Umbilical cord (tissue), 2 donors: Measurements from ENCODE around the gene RNF181. TPM values are rescaled to one million over a fixed set of nuclear protein-coding genes. Genes with fewer than 3 reads are reported as not detected.
"Not testable (repeated sequence)": the region's sequence is repeated elsewhere in the genome, so short reads cannot be mapped to it uniquely, and the experiment has no call there.

Experiments used
- DNase-seq: peaks from one replicate; pipeline ENCODE4 v3.0.0-alpha.2; 2015; ENCODE audit warnings: low spot score
- total RNA-seq: library from RNA; depleted of rRNA; stranded (reverse); fragments of >200 nt; gene quantifications from one replicate; pipeline ENCODE4 v1.2.3, GENCODE V29; 2014; ENCODE audit warnings: low replicate concordance; ENCODE audit not compliant: insufficient read depth

RNF181 gene
- total RNA-seq, 1 donor from 2014 or later = 76.3 TPM

DNA sequence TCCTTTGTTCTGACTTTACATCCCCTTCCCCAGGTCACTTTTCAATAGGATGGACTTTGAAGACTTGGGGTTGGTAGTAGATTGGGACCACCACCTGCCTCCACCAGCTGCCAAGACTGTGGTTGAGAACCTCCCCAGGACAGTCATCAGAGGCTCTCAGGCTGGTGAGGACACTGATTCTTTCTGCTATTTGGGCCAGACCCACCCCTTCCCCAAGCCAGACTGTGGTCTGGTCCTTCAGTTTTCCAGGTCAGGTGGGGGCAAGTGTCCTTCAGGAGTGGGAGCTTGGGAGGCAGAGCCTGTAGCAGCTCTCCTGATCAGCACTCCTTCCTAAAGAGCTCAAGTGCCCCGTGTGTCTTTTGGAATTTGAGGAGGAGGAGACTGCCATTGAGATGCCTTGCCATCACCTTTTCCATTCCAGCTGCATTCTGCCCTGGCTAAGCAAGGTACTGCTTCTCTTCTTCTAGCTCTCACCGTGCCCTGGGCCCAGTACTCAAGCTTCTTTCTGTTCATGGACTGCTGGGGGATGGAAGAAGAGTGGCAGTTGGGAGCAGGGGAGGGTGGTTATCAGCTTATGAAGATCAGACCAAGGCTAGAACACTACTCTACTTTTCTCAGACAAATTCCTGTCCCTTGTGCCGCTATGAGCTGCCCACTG is 1.1 kb downstream of the RNF181 start:
- DNase-seq = no peak

DNA sequence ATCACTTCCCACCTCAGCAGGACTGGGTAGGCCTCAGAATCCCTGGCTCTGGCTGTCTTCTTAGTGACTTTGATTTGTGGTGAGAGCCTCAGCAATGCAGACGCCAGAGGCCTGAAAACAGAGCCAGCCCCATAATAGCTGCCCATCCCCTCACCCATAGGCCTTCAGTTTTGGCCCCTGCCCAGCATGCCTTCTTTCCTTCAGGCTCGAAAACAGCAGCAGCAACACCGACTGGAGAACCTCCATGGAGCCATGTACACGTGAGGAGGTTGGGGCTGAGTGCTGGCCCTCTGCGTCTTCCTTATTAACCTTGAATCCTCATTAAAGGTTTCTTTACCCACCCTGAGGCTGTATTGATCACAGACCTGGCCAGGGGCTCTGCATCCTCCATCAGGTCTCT is 1.7 kb downstream of the RNF181 start:
- DNase-seq = no peak

DNA sequence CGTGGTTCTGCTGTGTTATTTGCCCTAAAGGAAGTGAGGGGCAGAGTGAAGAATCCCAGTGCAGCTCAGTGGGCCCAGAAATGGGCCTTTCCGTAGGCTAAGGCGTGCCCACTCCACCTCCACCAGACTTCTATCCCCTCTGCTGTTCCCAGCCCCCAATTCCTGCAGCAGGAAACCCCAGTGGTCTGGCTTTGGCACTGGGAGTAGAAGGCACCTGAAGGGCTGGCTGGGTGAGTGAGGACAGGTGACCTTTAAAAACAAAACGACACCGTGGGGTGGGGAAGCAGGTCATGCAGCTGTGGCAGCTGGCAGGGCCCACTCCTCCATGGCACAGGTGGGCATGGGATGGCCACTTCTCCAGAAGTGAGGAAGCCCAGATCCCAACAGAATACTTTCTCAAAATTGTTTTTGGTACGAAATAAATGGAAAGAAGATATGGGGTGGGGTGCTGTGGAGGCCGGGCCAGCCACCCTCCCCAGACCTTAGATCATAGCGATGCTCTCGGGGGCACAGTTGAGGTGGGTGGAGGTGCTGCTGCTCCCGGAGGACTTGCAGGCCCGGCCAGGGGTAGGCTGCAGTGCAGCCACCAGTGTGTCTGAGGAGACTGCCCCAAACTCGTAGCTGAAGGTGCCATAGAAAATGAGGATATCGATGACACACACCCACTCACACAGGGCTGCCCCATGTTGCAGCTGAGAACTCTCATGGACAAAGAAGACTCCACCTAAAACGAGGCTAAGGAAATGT is 3.2 kb downstream of the RNF181 start:
- DNase-seq = no peak

DNA sequence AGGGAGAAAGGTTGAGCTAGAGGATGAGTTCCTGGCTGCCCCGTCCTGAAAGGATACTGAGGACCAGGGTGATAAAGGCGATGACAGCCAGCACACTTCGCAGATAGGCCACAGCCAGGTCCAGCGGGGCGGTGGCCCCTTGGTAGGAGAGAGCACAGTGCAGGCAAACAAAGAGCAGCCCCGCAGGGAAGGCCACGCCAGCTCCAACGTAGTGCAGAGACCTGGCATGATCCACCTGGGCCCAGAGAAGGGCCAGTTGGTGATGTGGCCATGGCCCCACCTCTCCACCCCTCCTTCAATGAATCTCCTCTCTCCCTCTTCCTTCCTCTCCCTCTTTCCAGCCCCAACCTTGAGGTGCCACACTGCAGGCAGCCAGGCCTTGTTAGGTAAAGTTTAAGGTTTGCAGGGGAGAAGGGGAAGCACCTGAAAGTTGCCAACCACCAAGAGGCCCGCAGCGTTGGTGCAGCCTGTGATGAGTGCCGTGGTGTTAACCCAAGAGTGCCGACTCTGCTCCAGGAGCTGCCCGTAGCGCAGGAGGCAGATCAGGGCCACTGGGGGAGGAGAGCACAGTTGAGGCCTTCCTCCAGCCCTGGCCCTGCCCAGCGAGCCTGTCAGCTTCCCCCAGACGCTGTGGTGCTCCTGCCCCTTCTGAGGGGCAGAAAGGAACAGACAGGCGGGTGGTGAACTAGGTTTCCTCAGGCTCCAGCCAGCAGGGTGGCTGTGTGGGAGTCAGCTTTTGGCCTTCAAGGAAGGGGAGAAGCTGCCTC is 4.1 kb downstream of the RNF181 start:
- DNase-seq = no peak

DNA sequence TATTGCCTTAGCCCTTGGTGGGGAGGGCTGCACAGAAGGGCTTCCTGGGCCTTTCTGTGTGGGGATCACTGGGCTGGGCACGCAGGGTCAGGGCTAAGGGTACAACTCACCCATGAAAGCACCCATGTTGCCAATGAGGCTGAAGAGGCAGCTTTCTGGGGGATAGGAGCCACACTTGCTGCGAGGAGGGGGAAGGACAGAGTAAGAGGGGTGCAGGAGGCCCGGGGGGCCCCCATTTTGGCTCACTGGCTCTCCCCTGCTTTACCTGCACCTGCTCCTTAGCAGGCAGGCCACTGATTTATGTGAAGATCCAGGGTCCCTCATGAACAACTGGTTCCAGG is 4.7 kb downstream of the RNF181 start:
- DNase-seq = no peak

DNA sequence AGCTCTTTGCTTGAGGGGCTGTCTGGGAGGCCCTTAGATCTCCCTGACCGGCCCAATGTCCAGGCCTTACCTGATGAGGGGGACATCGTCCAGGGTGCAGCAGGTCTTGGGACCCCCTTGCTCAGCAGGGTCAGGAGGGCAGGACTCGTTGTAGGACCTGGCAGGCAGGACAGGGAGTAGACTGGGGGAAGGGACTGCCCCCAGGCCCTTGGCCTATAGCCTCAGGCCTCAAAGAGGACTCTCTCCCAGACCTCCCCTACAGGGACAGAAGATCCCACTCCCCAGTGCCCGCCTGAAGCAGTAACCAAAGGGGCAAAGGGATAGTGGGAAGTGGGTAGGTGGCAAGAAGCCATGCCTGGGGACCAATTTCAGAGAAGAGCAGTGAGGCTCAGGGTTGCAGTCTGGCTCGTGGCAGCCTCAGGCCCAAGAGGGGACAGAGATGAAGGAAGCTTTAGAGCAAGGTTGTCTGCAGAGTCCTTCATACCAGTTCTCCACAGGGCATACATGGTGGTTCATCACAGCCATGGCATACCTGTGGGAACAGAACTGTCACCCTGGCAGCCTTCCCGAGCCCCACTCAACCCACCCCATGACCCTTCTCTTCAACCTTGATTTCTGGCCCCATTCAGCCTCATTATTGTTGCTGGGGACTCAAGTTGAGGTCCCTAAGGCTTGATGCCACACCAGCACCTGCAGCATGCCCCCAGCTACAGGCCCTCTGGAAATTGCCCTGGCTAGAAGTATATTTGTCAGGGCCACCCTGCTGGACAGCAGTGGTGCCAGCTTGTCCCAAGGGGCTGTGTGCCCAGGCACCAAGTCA is 5.6 kb downstream of the RNF181 start:
- DNase-seq = no peak

DNA sequence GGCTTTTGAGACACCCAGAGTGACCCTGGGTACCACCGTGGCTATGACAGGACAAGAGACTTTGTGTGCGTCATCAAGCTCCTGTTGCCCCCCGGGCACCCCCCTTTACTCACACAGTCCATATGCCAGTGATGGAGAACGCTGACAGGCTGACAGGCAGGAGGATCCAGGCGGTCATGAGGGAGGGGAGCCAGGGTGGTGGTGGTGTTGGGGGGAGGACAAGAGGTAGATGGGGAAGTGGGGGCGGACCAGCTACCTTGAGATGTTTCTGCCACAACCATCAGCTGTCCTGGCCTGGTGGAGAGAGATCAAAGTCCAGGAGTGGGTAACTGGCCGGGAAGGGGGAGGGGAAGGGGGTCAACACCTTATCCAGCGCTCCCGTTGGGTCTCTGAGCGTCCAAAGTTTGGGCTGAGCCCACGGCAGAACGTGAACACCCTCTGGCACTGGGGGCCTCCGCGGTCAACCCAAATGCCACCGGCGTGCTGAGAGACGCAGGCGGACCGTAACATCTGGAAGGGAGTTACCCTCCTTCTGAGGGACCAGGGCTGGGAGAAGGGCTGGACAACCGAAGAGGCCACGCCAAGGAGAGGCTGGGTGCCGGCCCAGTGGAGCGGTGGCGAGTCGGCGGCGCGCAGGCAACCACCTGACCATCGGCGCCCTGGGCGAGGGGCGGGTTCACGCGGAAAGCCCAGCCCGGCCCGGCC is 6.4 kb downstream of the RNF181 start:
- peak; percentile 37 for DNase-seq

DNA sequence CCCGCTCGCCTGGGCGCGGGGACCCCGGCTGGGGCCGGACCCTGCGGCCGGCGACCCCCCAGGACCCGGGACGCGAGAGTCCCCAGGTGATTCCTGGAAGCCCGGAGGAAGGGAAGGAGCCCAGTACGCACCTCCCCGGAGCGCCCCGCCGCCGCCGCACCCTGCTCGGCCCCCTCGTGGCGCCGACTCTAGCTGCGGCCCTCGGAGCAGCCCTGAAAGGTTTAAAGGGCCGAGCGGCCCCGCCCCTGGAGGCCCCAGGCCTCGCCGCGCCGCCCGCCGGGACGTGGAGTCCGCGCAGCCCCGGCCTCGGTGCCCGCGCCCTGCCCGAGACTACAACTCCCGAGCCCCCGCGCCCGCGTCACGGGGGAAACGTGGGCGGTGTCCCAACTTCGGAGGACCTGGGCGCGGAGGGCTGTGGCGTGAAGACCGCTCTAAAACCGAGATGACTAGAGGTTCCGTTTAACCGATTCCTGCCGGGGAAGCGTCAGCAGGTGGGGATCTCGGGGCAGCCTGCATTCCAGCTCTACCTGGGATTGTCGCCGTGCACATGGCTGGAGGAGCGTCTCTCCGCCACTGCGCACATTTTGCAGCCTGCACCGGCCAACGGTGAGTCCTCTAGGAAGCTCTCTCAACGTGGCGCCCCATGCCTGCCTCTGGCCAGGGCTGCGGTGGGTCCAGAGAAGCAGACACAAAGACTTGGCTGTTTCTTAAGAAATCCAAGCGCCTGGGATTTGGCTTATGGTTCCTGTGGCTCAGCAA is 7.1 kb downstream of the RNF181 start, which contains the start of gene TMEM150A:
TMEM150A (minus strand) TSS at position 223 of the 759 bp plus-strand sequence. CDS start 750 bp downstream, outside the sequence.
- peak; percentile 97 for DNase-seq

DNA sequence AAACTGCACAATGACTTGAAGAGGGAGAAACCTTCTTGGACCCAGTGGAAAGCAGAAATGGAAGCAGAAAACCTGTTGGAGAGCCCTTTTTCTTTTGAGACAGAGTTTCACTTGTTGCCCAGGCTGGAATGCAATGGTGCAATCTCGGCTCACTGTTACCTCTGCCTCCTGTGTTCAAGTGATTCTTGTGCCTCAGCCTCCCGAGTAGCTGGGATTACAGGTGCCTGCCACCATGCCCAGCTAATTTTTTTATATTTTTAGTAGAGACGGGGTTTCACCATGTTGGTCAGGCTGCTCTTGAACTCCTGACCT is 8.5 kb downstream of the RNF181 start:
- DNase-seq = not testable (repeated sequence)

DNA sequence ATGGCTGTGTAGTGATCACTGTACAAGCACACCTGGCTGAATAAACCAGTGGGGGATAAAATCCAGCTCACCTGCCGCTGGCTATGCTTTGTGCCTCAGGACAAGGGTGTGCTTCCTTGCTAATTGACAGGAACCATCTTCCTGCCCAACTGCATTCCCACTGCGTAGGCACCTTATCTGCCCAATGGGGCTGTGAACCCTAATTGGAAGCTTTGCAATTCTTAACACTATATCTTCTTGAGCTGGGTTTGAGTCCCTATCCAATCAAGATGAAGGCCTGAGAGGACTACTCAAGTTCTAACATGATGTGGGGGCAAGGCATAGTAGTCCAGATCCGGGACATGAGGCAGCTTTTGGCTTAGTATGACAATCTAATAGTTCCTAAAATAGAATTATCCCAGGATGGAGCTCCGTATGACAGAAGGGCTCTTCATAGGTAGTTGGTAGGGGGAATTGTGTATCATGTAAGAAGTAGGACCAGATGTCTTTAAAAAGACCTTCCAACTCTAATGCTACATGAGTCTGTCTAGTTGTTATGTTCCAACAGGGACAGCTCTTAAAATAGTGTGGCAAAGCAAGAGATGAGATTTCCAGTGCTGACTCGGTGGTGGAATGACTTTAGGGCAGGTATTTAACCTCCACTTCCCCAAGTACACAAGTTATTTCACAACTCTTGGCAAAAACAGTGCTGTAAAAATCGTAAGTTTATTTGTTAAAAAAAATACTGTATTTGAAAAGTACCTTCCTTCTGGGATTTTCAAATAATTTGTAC is 9.2 kb downstream of the RNF181 start:
- DNase-seq = no peak

DNA sequence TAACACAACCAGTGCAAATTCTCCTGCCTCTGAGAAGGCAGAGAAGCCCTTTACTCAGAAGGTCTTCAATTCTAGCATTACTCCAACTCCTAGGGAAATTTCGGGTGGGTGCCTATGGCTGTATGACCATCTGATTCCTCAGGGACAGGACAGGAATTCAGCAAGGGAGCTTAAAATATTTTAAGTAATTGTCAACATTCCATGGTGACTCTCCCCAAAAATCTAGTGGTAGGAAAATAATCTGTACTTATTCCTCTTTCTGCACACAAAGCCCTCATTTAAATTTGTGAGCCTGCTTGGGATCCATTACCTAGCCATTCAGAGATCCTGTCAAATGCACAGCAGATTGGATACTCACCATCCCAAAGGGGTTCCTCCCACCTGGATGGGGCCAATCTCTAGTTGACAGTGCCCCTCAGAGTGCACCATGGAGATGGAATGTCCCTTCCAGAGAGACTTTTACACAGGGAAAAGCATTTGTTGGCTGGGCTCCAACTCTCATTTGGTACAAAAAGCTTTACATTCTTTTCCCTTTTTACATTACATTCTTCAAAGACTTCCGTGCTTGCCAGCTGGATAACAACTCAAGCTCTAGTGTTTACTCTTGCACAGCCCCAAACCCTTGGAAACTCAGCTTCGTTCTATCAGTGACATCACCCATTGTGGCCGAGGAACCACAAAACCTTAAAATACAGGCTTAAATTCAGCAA is 10.0 kb downstream of the RNF181 start:
- DNase-seq = peak; percentile 85

DNA sequence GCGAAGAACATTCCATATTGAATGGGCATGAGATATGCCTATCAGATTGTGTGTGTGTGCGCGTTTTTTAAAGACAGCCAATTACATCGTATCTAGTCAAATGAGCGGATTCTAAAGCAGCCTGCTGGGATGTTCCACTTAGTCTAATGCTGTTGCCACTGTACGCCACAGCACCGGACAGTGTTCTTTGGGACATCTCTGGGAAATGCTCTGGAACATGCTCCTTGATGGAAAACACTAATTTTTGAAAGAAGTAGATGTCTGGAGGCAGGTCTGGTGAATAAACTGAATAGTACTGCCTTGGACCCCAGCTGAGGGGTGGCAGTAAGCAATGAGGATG is 10.5 kb downstream of the RNF181 start:
- DNase-seq = no peak

DNA sequence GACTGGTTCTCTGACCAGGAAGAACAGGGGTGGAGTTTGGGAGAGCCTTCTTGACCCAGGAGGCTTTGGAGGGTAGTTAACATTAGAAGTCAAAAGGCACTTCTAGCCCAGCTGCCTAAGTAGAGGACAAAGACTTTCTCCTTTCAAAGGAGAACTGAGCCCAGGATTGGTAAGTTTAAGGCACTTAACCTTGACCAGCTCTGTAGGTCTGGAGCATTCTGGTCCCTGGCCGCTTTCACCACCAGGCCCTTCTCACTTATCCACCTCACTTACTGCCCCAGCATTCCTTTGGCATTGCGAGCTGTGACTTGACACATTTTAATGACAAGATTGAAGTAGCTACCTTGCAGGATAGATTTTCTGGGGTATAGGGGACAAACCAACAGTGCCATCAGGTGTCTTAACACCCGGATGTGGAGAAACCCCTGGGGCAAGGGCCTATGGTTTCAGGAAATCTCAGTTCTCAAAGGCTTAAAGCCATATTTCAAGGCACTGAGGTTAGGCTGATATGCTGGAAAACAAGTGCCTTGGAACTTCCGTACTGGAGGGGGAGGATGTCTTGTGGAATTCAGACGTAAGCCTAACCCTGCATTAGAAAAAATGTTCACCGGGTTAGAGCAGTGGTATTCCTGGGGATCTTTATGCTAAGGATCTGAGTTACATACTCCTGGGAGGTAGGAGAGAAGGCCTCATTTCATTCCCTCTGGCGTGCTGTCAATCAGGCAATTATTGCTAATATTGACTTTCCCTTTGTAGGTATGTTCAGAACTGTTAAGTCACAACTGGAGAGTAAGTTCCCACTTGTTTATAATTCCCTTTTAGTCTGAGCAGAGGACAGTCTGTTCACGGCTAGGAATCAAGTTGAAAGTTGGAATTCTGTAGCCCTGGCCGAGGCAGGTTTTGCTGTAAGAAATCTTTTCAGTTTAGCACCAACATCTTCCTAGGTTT is 12.0 kb downstream of the RNF181 start:
- no peak for DNase-seq

DNA sequence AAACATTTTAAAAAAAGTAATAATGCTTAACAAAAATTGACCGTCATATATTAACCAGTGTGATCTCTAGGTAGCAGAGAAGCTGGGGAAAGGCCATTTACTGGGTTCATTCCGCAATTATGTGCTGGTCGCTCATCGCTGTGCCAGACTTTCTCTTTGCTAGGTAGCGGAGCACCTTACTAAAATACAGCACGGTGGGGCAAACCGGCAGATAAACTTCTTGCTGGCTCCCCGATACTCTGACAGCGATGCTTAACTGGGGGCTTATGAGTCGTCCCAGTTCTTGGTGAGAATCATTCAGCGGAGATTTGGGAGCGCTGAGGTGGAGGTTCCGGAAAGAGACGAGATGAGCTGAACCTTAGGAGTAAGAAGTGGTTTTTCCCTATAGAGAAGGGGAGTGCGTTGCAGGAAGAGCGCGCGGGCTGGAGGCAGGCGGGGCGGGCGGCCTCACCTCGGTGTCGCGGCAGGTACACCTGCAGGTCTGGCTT is 15.7 kb downstream of the RNF181 start:
- no peak for DNase-seq

- DNase-seq = peak; percentile 96
Measured at GRCh38 chr2:85611705-85612587, 16.4 kb downstream of the RNF181 start, which contains the start of gene C2orf68. TSS of gene C2orf68 (minus strand) at chr2:85612066. CDS start at chr2:85611984, 82 bp downstream.

GRCh38 chr2:85613717-85614515 is 18.4 kb downstream of the RNF181 start:
- no peak for DNase-seq
